ENCODE results near the gene PNMA8B.

GRCh38 chr19:46533621-46534081 lies 38.0 kb upstream of the PNMA8B start:
- no peak for TF ChIP-seq EZH2 (IDR thresholded peaks at IDR 0.05; ENCODE audit: borderline replicate concordance)
- TF ChIP-seq EZH2phosphoT487 (IDR thresholded peaks at IDR 0.05; ENCODE audit: low read depth, severe bottlenecking, unreplicated experiment), result no peak
